K562 (cell line): ENCODE data around the gene PLEKHG3. TPM values are rescaled to one million over a fixed set of nuclear protein-coding genes. Genes with fewer than 3 reads are reported as not detected.

Experiments used
- ATAC-seq: fragments of 200-7000 bp; cut with Tn5 transposase; 3 replicates; pipeline ENCODE4 v1.9.1; 2020; ENCODE audit warnings: moderate library complexity
- BruUV-seq: library from RNA; stranded (reverse); fragments of 400-500 nt; replicated peaks from 2 replicates; lab custom pipeline; 2021; lab: Mats Ljungman, UMichigan
- CTCF ChIA-PET: fragments of 300-600 bp; formaldehyde crosslinking; extraction: SDS; loops from one replicate; lab custom pipeline; 2021; ENCODE audit warnings: low intra/inter-chr PET ratio; lab: Yijun Ruan, JAX
- POLR2A ChIA-PET: fragments of 300-600, 350-650 bp; sonication (Branson Sonifier 250); formaldehyde crosslinking; extraction: SDS; loops from one replicate; lab custom pipeline; 2021; ENCODE audit warnings: antibody characterized with exemption, inconsistent platforms; lab: Yijun Ruan, JAX
- DNase-seq, 4 experiments: peaks; one replicate each; pipeline versions ENCODE4 v3.0.0 to v3.0.0-alpha.2; 2011 to 2018; ENCODE audit warnings: low spot score in 3 of 4, mixed read lengths in 3 of 4; ENCODE audit errors: extremely low read depth in 1 of 4
- FAIRE-seq: peaks from 2 replicates; lab custom pipeline; 2011; peaks lifted over from hg19 to GRCh38; lab: Jason Lieb, UNC
- H2AFZ ChIP-seq: 2 replicates; pipeline ENCODE4 v1.6.0; 2011; ENCODE audit warnings: low read depth, low read length, control low read depth, inconsistent platforms
- H3K27ac ChIP-seq: fragments of 200-600 bp; 3 replicates; pipeline ENCODE4 v1.8.0; 2011; ENCODE audit warnings: low read depth, mild to moderate bottlenecking, control low read depth, inconsistent platforms, low read length, moderate library complexity, mixed read lengths; ENCODE audit errors: extremely low read depth
- H3K27me3 ChIP-seq, 2 experiments: fragments of 300-600 bp in 1 of 2; 2 replicates in 1 of 2; 3 replicates in 1 of 2; pipeline versions ENCODE4 v1.6.0 to v1.8.0; 2011; ENCODE audit warnings: inconsistent platforms in 2 of 2, low read length in 2 of 2, mild to moderate bottlenecking in 1 of 2, mixed read lengths in 1 of 2, moderate library complexity in 1 of 2; ENCODE audit not compliant: control insufficient read depth in 2 of 2, insufficient read depth in 2 of 2
- H3K36me3 ChIP-seq: fragments of 300-600 bp; 3 replicates; pipeline ENCODE4 v1.8.0; 2011; ENCODE audit warnings: mild to moderate bottlenecking, low read length, inconsistent platforms; ENCODE audit not compliant: control insufficient read depth, insufficient read depth
- H3K4me1 ChIP-seq, 2 experiments: fragments of 200-600 bp in 1 of 2; replicated peaks in 1 of 2; 2 replicates in 1 of 2; 3 replicates in 1 of 2; pipeline versions ENCODE4 v1.5.1 to v1.8.0; 2011; ENCODE audit warnings: inconsistent platforms in 2 of 2, low read length in 2 of 2, mild to moderate bottlenecking in 1 of 2, mixed read lengths in 1 of 2, moderate library complexity in 1 of 2; ENCODE audit not compliant: control insufficient read depth in 2 of 2, insufficient read depth in 2 of 2
- H3K4me2 ChIP-seq: 2 replicates; pipeline ENCODE4 v1.6.1; 2011; ENCODE audit warnings: low read length, control low read depth, inconsistent platforms, mixed read lengths; ENCODE audit not compliant: insufficient read depth
- H3K4me3 ChIP-seq: fragments of 200-600 bp; sonication (generic), shearing (Covaris generic); 2 replicates; pipeline ENCODE4 v1.5.1; 2016; ENCODE audit warnings: control low read depth, inconsistent platforms
- H3K79me2 ChIP-seq: fragments of 200-600 bp; 3 replicates; pipeline ENCODE4 v1.8.0; 2011; ENCODE audit warnings: low read length, inconsistent platforms; ENCODE audit not compliant: control insufficient read depth, insufficient read depth
- H3K9ac ChIP-seq, 2 experiments: 2 replicates each; pipeline versions ENCODE4 v1.6.0 to v1.6.1; 2011; ENCODE audit warnings: low read depth in 2 of 2, low read length in 2 of 2, control low read depth in 1 of 2, inconsistent platforms in 1 of 2, mild to moderate bottlenecking in 1 of 2, mixed read lengths in 1 of 2; ENCODE audit not compliant: insufficient read depth in 1 of 2
- H3K9me1 ChIP-seq: one replicate; pipeline ENCODE4 v1.6.0; 2011; ENCODE audit warnings: inconsistent platforms, mild to moderate bottlenecking, low read length, moderate library complexity; ENCODE audit not compliant: control insufficient read depth, insufficient read depth
- H3K9me3 ChIP-seq: replicated peaks from 2 replicates; pipeline ENCODE4 v1.5.1; 2011; ENCODE audit warnings: low read depth, low read length, inconsistent platforms; ENCODE audit not compliant: control insufficient read depth, insufficient read depth
- H4K20me1 ChIP-seq: replicated peaks from 2 replicates; pipeline ENCODE4 v1.6.1; 2011; ENCODE audit warnings: low read length, inconsistent platforms, mixed read lengths; ENCODE audit not compliant: control insufficient read depth, insufficient read depth
- ARHGAP35 ChIP-seq: fragments of 450-650 bp; IDR thresholded peaks from 2 replicates; pipeline ENCODE4 v1.6.1; 2018; ENCODE audit not compliant: partially characterized antibody
- CTCFL ChIP-seq: IDR thresholded peaks from 2 replicates; pipeline ENCODE4 v1.6.1; 2011; ENCODE audit warnings: borderline replicate concordance, low read depth, mild to moderate bottlenecking, moderate library complexity, low read length; ENCODE audit not compliant: insufficient read depth, poor library complexity, severe bottlenecking
- ELK3 ChIP-seq: fragments of 450-650 bp; formaldehyde crosslinking; IDR thresholded peaks from 2 replicates; pipeline ENCODE4 v1.4.0; 2020; ENCODE audit warnings: mild to moderate bottlenecking
- GTF2B ChIP-seq: IDR thresholded peaks from 2 replicates; pipeline ENCODE4 v1.6.1; 2011; ENCODE audit not compliant: insufficient read length; ENCODE audit errors: extremely low read depth
- IRF1 ChIP-seq: sonication (generic); formaldehyde crosslinking; IDR thresholded peaks from 2 replicates; pipeline ENCODE4 v1.8.0; 2022; ENCODE audit warnings: missing genetic modification reagents, mild to moderate bottlenecking, borderline replicate concordance
- MCM3 ChIP-seq: fragments of 450-650 bp; IDR thresholded peaks from 2 replicates; pipeline ENCODE4 v1.6.1; 2016
- MTA2 ChIP-seq: fragments of 450-650 bp; IDR thresholded peaks from 2 replicates; pipeline ENCODE4 v1.6.1; 2016; ENCODE audit warnings: low read depth
- MYC ChIP-seq, 2 experiments: fragments of 250-450 bp in 1 of 2; sonication (Bioruptor Pico) in 1 of 2; IDR thresholded peaks; 2 replicates each; pipeline versions ENCODE4 v1.5.1 to v1.6.1; 2012 to 2021; ENCODE audit warnings: low read depth in 2 of 2, borderline replicate concordance in 1 of 2, improper control_type of control experiment in 1 of 2, low read length in 1 of 2, mild to moderate bottlenecking in 1 of 2, moderate library complexity in 1 of 2
- PTRF ChIP-seq: fragments of 450-650 bp; IDR thresholded peaks from 2 replicates; pipeline ENCODE4 v1.6.1; 2016; ENCODE audit warnings: mild to moderate bottlenecking, missing genetic modification characterization, missing compliant biosample characterization
- RNF2 ChIP-seq: sonication (generic); IDR thresholded peaks from 2 replicates; pipeline ENCODE4 v1.6.1; 2016
- SIN3B ChIP-seq: fragments of 450-650 bp; IDR thresholded peaks from 2 replicates; pipeline ENCODE4 v1.6.1; 2017; ENCODE audit warnings: low read depth, mild to moderate bottlenecking, moderate library complexity
- TAF1 ChIP-seq: IDR thresholded peaks from 2 replicates; pipeline ENCODE4 v1.6.1; 2011; ENCODE audit warnings: mild to moderate bottlenecking, low read length, moderate library complexity; ENCODE audit not compliant: insufficient read depth, control insufficient read depth, severe bottlenecking; ENCODE audit errors: extremely low read depth
- ZNF449 ChIP-seq: fragments of 250-450 bp; sonication (Bioruptor Pico); IDR thresholded peaks from 2 replicates; pipeline ENCODE4 v1.8.0; 2022; ENCODE audit warnings: moderate library complexity, mild to moderate bottlenecking, inconsistent platforms
- ZNF696 ChIP-seq: fragments of 250-450 bp; sonication (Bioruptor Pico); conservative IDR thresholded peaks from 2 replicates; pipeline ENCODE4 v1.4.0; 2020; ENCODE audit warnings: mild to moderate bottlenecking, moderate library complexity
- whole genome bisulfite sequencing: fragments of 100-300 bp; shearing (Covaris generic); methylation state at CpG from one replicate; pipeline ENCODE4 v1.1.6; 2016; ENCODE audit warnings: low coverage, mixed read lengths; ENCODE audit not compliant: insufficient coverage; ENCODE audit errors: missing lambda C conversion rate; 5-methylcytosine and 5-hydroxymethylcytosine counted together
- in situ Hi-C: fragments of 300-500 bp; cut with MboI; formaldehyde crosslinking; loops from 4 replicates; pipeline ENCODE4 v1.15.0; 2018; ENCODE audit warnings: inconsistent platforms, mixed read lengths
- intact Hi-C: fragments of 100-400 bp; cut with micrococcal nuclease; formaldehyde crosslinking; loops from 2 replicates; pipeline ENCODE4 v1.14.2; 2022
- polyA plus RNA-seq, 8 experiments: library from polyadenylated mRNA; depleted of rRNA in 4 of 8; stranded (reverse) in 5 of 8; unstranded in 3 of 8; fragments of >200 nt; fragmentation: Nextera tagmentation in 2 of 8; fragmentation: Illumina TruSeq in 1 of 8; extraction: Ambion mirVana in 2 of 8; extraction: Trizol in 1 of 8; gene quantifications; 2 replicates each; pipeline versions ENCODE4 v1.2.1 to v1.2.3, GENCODE V29; 2011 to 2014; ENCODE audit warnings: inconsistent platforms in 1 of 8, missing spikeins in 1 of 8
- total RNA-seq, 7 experiments: library from RNA; depleted of rRNA in 6 of 7; stranded (reverse); fragments of >200 nt in 6 of 7; fragmentation: Illumina TruSeq in 2 of 7; extraction: Trizol in 2 of 7; gene quantifications; 2 replicates each; pipeline versions ENCODE4 v1.2.1 to v1.2.3, GENCODE V29; 2011 to 2021; ENCODE audit warnings: low replicate concordance in 1 of 7

The PLEKHG3 gene
- total and polyA plus RNA-seq, 9 of the 15 experiments (the other 6 are each of a cell fraction or from before 2014, with no cell fraction given) = 0.04 to 0.16 TPM; not detected in 7

- ChIA-PET CTCF (no interaction called here), POLR2A (interaction anchor here (0.7 to 1.1 kb wide), 4 partner anchors 11 to 226 kb away, joined by 3 to 5 read pairs (median 3); partner anchors contain the start of gene FNTB)
- H3K27me3 ChIP-seq = peaks cover 2 to 13% of the 10 kb centered on the region in 2 experiments; a peak in 3 of 5 replicates
- H2AFZ ChIP-seq = no peak overlapping the region
- H3K4me1 ChIP-seq = peaks cover 12 to 27% of the 10 kb centered on the region in 2 experiments; a peak in 4 of 5 replicates
- no TSS peak for BruUV-seq
- no peak overlapping the region for H3K27ac ChIP-seq
- H3K4me2 ChIP-seq = no peak overlapping the region
- in situ Hi-C loops = no loop called here
- WGBS = 18% methylated on average over 5 of the region's 5 CpGs
- no peak overlapping the region for H3K4me3 ChIP-seq
- peaks cover 24% of the 10 kb centered on the region for H4K20me1 ChIP-seq
- no peak for FAIRE-seq
- intact Hi-C loops = loop anchor here (5.0 kb wide), 2 partner anchors 89 to 131 kb away; no protein-coding TSS in a partner anchor
- DNase-seq = no peak
- ATAC-seq = no peak
- H3K79me2 ChIP-seq = no peaks in the 10 kb centered on the region
- no peaks in the 10 kb centered on the region for H3K9me3 ChIP-seq
- peaks cover 11% of the 10 kb centered on the region for H3K36me3 ChIP-seq
- H3K9me1 ChIP-seq = peaks cover 7% of the 10 kb centered on the region
- no peak overlapping the region; a peak in 1 of 4 replicates for H3K9ac ChIP-seq
- TF ChIP-seq RNF2 = no peak
- no peak for TF ChIP-seq ARHGAP35
- no peak for TF ChIP-seq MTA2
- TF ChIP-seq ZNF449 = no peak
- no peak for TF ChIP-seq ELK3 (CRISPR knock-in tag)
- no peak for TF ChIP-seq MCM3
- TF ChIP-seq PTRF (tag) = no peak
- TF ChIP-seq MYC (IDR thresholded peaks at IDR 0.05; ENCODE audit: low read depth, low read length) = no peak
- TF ChIP-seq MYC (CRISPR knock-in tag; IDR thresholded peaks at IDR 0.05; ENCODE audit: borderline replicate concordance, low read depth) = no peak
- no peak for TF ChIP-seq CTCFL
- no peak for TF ChIP-seq ZNF696 (CRISPR knock-in tag)
- no peak for TF ChIP-seq SIN3B
- TF ChIP-seq IRF1 (CRISPR knock-in tag) = no peak
- TF ChIP-seq GTF2B = no peak
- no peak for TF ChIP-seq TAF1
Measured at GRCh38 chr14:64760916-64761315, 56.7 kb downstream of the PLEKHG3 start.
